Measurements from ENCODE around the gene TACC2.

The TACC2 gene

GRCh38 chr10:122303271-122304053 is 314.5 kb downstream of the TACC2 start:
- DNase-seq: no peak
